ENCODE results near the gene DNAH14. TPM values are rescaled to one million over a fixed set of nuclear protein-coding genes. Genes with fewer than 3 reads are reported as not detected.
"Not testable (repeated sequence)": the region's sequence is repeated elsewhere in the genome, so short reads cannot be mapped to it uniquely, and the experiment has no call there.

The DNAH14 gene
- polyA plus RNA-seq, 1 donor (not counting 4 experiments of a cell fraction or from before 2014, with no cell fraction given): 6.4 TPM

DNA sequence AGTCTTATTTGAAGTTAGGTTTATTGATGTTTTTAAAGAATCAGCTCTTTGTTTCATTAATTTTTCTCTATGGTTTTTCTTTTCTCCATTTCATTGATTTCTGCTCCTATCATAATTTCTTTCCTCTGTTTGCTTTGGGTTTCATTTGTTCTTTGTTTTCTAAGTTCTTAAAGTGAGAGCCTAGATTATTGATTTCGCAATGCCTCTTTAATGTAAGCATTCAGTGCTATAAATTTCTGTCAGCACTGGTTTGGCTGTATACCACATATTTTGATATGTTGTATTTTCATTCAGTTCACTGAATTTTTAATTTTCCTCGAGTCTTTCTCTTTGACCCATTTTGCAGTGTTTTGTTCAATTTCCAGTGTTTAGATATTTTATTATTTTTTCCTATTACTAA is 68.7 kb downstream of the DNAH14 start:
- no peak overlapping the region for H3K27ac ChIP-seq (ENCODE audit: control insufficient read depth, insufficient read depth, low read length)
- H3K4me3 ChIP-seq (ENCODE audit: control insufficient read depth in 2 of 3, extremely low read depth in 1 of 3, insufficient read depth in 2 of 3, low read depth in 1 of 3, low read length in 3 of 3): no peak overlapping the region
- no peaks in the 10 kb centered on the region for H3K9me3 ChIP-seq (ENCODE audit: control insufficient read depth, low read depth, low read length)
- no peaks in the 10 kb centered on the region for H3K4me1 ChIP-seq (ENCODE audit: control insufficient read depth, extremely low read depth, insufficient read depth, low read length)
- no peak for DNase-seq (ENCODE audit: low read depth, low spot score)
- FAIRE-seq: no peak
- dilution Hi-C loops (cut with MboI; ENCODE audit: extremely low pct_ligation_motif_present, low sequenced_read_pairs): no loop called here
- no peaks in the 10 kb centered on the region for H3K36me3 ChIP-seq (ENCODE audit: control insufficient read depth in 2 of 2, extremely low read depth in 1 of 2, insufficient read depth in 2 of 2, low read length in 2 of 2)
- no peak overlapping the region for H3K4me2 ChIP-seq (ENCODE audit: control insufficient read depth, extremely low read depth, insufficient read depth, low read depth, low read length)
- no peak overlapping the region for H2AFZ ChIP-seq (ENCODE audit: control insufficient read depth, low read length)
- no peaks in the 10 kb centered on the region for H3K79me2 ChIP-seq (ENCODE audit: control insufficient read depth, insufficient read depth, low read length)
- TF ChIP-seq, protein P1, sequence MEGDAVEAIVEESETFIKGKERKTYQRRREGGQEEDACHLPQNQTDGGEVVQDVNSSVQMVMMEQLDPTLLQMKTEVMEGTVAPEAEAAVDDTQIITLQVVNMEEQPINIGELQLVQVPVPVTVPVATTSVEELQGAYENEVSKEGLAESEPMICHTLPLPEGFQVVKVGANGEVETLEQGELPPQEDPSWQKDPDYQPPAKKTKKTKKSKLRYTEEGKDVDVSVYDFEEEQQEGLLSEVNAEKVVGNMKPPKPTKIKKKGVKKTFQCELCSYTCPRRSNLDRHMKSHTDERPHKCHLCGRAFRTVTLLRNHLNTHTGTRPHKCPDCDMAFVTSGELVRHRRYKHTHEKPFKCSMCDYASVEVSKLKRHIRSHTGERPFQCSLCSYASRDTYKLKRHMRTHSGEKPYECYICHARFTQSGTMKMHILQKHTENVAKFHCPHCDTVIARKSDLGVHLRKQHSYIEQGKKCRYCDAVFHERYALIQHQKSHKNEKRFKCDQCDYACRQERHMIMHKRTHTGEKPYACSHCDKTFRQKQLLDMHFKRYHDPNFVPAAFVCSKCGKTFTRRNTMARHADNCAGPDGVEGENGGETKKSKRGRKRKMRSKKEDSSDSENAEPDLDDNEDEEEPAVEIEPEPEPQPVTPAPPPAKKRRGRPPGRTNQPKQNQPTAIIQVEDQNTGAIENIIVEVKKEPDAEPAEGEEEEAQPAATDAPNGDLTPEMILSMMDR (optimal IDR thresholded peaks at IDR 0.05 in 1 of 3, IDR thresholded peaks at IDR 0.05 in 1 of 3, conservative IDR thresholded peaks at IDR 0.05 in 1 of 3; ENCODE audit: extremely low read depth in 1 of 3, insufficient read depth in 2 of 3, low read length in 3 of 3): no peak
- no peak for TF ChIP-seq EZH2 (IDR thresholded peaks at IDR 0.05; ENCODE audit: low read length)
- H3K9me1 ChIP-seq (ENCODE audit: control insufficient read depth, extremely low read depth, insufficient read depth, low read length): no peaks in the 10 kb centered on the region
- no peaks in the 10 kb centered on the region for H3K27me3 ChIP-seq (ENCODE audit: control insufficient read depth, extremely low read depth, insufficient read depth, low read length)
- H4K20me1 ChIP-seq (ENCODE audit: control insufficient read depth, extremely low read depth, insufficient read depth, low read length): no peaks in the 10 kb centered on the region
- H3K9ac ChIP-seq (ENCODE audit: control insufficient read depth, extremely low read depth, insufficient read depth, low read length): no peak overlapping the region

DNA sequence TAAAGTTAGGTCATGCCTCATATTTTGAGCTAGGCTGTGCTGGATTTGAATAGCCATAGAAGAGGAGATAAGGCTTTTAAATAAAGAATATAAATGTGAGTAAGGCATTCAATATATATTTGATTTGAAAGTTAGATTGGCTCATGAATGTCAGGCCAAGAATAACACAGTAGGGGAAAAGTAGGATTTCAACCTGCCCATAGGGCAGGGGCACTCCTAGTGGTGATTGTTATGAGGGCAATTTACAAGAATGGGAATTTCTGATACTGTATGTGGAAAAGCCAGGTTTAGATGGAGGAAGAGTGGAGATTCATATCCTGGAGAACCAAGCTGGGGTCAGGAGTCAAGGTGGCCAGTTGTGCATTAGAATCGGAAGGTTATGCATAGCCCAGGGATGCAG is 74.9 kb downstream of the DNAH14 start:
- dilution Hi-C loops (cut with MboI; ENCODE audit: extremely low pct_ligation_motif_present, low sequenced_read_pairs): loop anchor here (5.0 kb wide), 1 partner anchor 47 kb away; no protein-coding TSS in a partner anchor
- H3K4me1 ChIP-seq (ENCODE audit: control insufficient read depth, extremely low read depth, insufficient read depth, low read length): no peaks in the 10 kb centered on the region

DNA sequence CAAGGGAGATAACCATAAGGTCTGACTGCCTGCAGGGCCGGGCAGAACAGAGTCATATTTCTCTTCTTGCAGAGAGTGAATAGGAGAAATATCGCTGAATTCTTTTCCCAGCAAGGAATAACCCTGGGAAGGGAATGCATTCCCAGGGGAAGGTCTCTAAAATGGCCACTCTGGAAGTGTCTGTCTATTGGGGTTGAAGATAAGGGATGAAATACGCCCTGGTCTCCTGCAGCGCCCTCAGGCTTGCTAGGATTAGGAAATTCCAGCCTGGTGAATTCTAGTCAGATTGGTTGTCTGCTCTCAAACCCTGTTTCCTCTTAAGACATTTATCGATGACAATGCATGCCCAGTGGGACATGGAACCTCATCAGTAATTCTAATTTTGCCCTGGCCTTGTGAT is 76.9 kb downstream of the DNAH14 start:
- DNase-seq (ENCODE audit: low read depth, low spot score); H3K36me3 ChIP-seq (ENCODE audit: control insufficient read depth in 2 of 2, extremely low read depth in 1 of 2, insufficient read depth in 2 of 2, low read length in 2 of 2); H3K27ac ChIP-seq (ENCODE audit: control insufficient read depth, insufficient read depth, low read length); H3K4me1 ChIP-seq (ENCODE audit: control insufficient read depth, extremely low read depth, insufficient read depth, low read length); H3K9ac ChIP-seq (ENCODE audit: control insufficient read depth, extremely low read depth, insufficient read depth, low read length); FAIRE-seq; H3K4me3 ChIP-seq (ENCODE audit: control insufficient read depth in 2 of 3, extremely low read depth in 1 of 3, insufficient read depth in 2 of 3, low read depth in 1 of 3, low read length in 3 of 3); H3K79me2 ChIP-seq (ENCODE audit: control insufficient read depth, insufficient read depth, low read length); H2AFZ ChIP-seq (ENCODE audit: control insufficient read depth, low read length); H3K9me1 ChIP-seq (ENCODE audit: control insufficient read depth, extremely low read depth, insufficient read depth, low read length); H3K4me2 ChIP-seq (ENCODE audit: control insufficient read depth, extremely low read depth, insufficient read depth, low read depth, low read length); dilution Hi-C loops (cut with MboI; ENCODE audit: extremely low pct_ligation_motif_present, low sequenced_read_pairs); H3K9me3 ChIP-seq (ENCODE audit: control insufficient read depth, low read depth, low read length); H4K20me1 ChIP-seq (ENCODE audit: control insufficient read depth, extremely low read depth, insufficient read depth, low read length); H3K27me3 ChIP-seq (ENCODE audit: control insufficient read depth, extremely low read depth, insufficient read depth, low read length): not testable (repeated sequence)

More for the DNA sequence above, 74.9 kb downstream of the DNAH14 start:
- Histone ChIP-seq H2AFZ (ENCODE audit: control insufficient read depth, low read length) (no peak overlapping the region), H4K20me1 (ENCODE audit: control insufficient read depth, extremely low read depth, insufficient read depth, low read length) (no peaks in the 10 kb centered on the region), H3K27ac (ENCODE audit: control insufficient read depth, insufficient read depth, low read length) (no peak overlapping the region), H3K79me2 (ENCODE audit: control insufficient read depth, insufficient read depth, low read length) (no peaks in the 10 kb centered on the region), H3K4me3 (ENCODE audit: control insufficient read depth in 2 of 3, extremely low read depth in 1 of 3, insufficient read depth in 2 of 3, low read depth in 1 of 3, low read length in 3 of 3) (no peak overlapping the region), H3K36me3 (ENCODE audit: control insufficient read depth in 2 of 2, extremely low read depth in 1 of 2, insufficient read depth in 2 of 2, low read length in 2 of 2) (no peaks in the 10 kb centered on the region), H3K4me2 (ENCODE audit: control insufficient read depth, extremely low read depth, insufficient read depth, low read depth, low read length) (no peak overlapping the region), H3K9me3 (ENCODE audit: control insufficient read depth, low read depth, low read length) (no peaks in the 10 kb centered on the region), H3K27me3 (ENCODE audit: control insufficient read depth, extremely low read depth, insufficient read depth, low read length) (no peaks in the 10 kb centered on the region), H3K9ac (ENCODE audit: control insufficient read depth, extremely low read depth, insufficient read depth, low read length) (no peak overlapping the region), H3K9me1 (ENCODE audit: control insufficient read depth, extremely low read depth, insufficient read depth, low read length) (no peaks in the 10 kb centered on the region)
- DNase-seq (ENCODE audit: low read depth, low spot score): no peak
- FAIRE-seq: no peak
- TF ChIP-seq, protein P1 (optimal IDR thresholded peaks at IDR 0.05 in 1 of 3, IDR thresholded peaks at IDR 0.05 in 1 of 3, conservative IDR thresholded peaks at IDR 0.05 in 1 of 3; ENCODE audit: extremely low read depth in 1 of 3, insufficient read depth in 2 of 3, low read length in 3 of 3): peak in 2 of 3 experiments; percentile 33 to 38
- no peak for TF ChIP-seq EZH2 (IDR thresholded peaks at IDR 0.05; ENCODE audit: low read length)

DNA sequence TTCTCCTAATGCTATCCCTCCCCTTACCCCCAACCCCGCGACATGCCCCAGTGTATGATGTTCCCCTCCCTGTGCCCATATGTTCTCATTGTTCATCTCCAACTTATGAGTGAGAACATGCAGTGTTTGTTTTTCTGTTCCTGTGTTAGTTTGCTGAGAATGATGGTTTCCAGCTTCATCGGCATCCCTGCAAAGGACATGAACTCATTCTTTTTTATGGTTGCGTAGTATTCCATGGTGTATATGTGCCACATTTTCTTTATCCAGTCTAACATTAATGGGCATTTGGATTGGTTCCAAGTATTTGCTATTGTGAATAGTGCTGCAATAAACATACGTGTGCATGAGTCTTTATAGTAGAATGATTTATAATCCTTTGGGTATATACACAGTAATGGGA is 78.6 kb downstream of the DNAH14 start:
- H3K9ac ChIP-seq (ENCODE audit: control insufficient read depth, extremely low read depth, insufficient read depth, low read length); H3K9me3 ChIP-seq (ENCODE audit: control insufficient read depth, low read depth, low read length); H3K4me1 ChIP-seq (ENCODE audit: control insufficient read depth, extremely low read depth, insufficient read depth, low read length); H3K36me3 ChIP-seq (ENCODE audit: control insufficient read depth in 2 of 2, extremely low read depth in 1 of 2, insufficient read depth in 2 of 2, low read length in 2 of 2); H3K4me2 ChIP-seq (ENCODE audit: control insufficient read depth, extremely low read depth, insufficient read depth, low read depth, low read length); H4K20me1 ChIP-seq (ENCODE audit: control insufficient read depth, extremely low read depth, insufficient read depth, low read length); H3K9me1 ChIP-seq (ENCODE audit: control insufficient read depth, extremely low read depth, insufficient read depth, low read length); H2AFZ ChIP-seq (ENCODE audit: control insufficient read depth, low read length); FAIRE-seq; dilution Hi-C loops (cut with MboI; ENCODE audit: extremely low pct_ligation_motif_present, low sequenced_read_pairs); H3K79me2 ChIP-seq (ENCODE audit: control insufficient read depth, insufficient read depth, low read length); H3K27me3 ChIP-seq (ENCODE audit: control insufficient read depth, extremely low read depth, insufficient read depth, low read length); H3K4me3 ChIP-seq (ENCODE audit: control insufficient read depth in 2 of 3, extremely low read depth in 1 of 3, insufficient read depth in 2 of 3, low read depth in 1 of 3, low read length in 3 of 3); H3K27ac ChIP-seq (ENCODE audit: control insufficient read depth, insufficient read depth, low read length); DNase-seq (ENCODE audit: low read depth, low spot score): not testable (repeated sequence)
